Nephron (organoid): ENCODE data around the gene WDPCP.
"Not testable (repeated sequence)": the region's sequence is repeated elsewhere in the genome, so short reads cannot be mapped to it uniquely, and the experiment has no call there.

Experiments used
- H3K27ac Mint-ChIP-seq, 3 experiments: 2 replicates each; pipeline ENCODE4 v1.8.0; 2020; ENCODE audit warnings: mixed read lengths in 3 of 3, mild to moderate bottlenecking in 2 of 3, moderate library complexity in 1 of 3
- H3K27me3 Mint-ChIP-seq: 2 replicates; pipeline ENCODE4 v1.8.0; 2021; ENCODE audit warnings: low read depth, mild to moderate bottlenecking, moderate library complexity, mixed read lengths
- H3K36me3 Mint-ChIP-seq: 2 replicates; pipeline ENCODE4 v1.8.0; 2020; ENCODE audit warnings: low read depth, mixed read lengths
- H3K4me1 Mint-ChIP-seq: 2 replicates; pipeline ENCODE4 v1.8.0; 2020; ENCODE audit warnings: mixed read lengths
- H3K4me3 Mint-ChIP-seq, 3 experiments: 2 replicates each; pipeline ENCODE4 v1.8.0; 2020; ENCODE audit warnings: mild to moderate bottlenecking in 3 of 3, mixed read lengths in 3 of 3, moderate library complexity in 2 of 3
- H3K9me3 Mint-ChIP-seq: 2 replicates; pipeline ENCODE4 v1.8.0; 2020; ENCODE audit warnings: mixed read lengths
- TF ChIP-seq, protein P1 (sequence below), 3 experiments: fragments of 200-600 bp; sonication (generic); IDR thresholded peaks; one replicate each; pipeline ENCODE4 v1.5.0; 2021; ENCODE audit warnings: antibody characterized with exemption in 3 of 3; ENCODE audit not compliant: unreplicated experiment in 3 of 3

Gene WDPCP, protein sequence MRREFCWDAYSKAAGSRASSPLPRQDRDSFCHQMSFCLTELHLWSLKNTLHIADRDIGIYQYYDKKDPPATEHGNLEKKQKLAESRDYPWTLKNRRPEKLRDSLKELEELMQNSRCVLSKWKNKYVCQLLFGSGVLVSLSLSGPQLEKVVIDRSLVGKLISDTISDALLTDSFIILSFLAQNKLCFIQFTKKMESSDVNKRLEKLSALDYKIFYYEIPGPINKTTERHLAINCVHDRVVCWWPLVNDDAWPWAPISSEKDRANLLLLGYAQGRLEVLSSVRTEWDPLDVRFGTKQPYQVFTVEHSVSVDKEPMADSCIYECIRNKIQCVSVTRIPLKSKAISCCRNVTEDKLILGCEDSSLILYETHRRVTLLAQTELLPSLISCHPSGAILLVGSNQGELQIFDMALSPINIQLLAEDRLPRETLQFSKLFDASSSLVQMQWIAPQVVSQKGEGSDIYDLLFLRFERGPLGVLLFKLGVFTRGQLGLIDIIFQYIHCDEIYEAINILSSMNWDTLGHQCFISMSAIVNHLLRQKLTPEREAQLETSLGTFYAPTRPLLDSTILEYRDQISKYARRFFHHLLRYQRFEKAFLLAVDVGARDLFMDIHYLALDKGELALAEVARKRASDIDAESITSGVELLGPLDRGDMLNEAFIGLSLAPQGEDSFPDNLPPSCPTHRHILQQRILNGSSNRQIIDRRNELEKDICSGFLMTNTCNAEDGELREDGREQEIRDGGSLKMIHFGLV

DNA sequence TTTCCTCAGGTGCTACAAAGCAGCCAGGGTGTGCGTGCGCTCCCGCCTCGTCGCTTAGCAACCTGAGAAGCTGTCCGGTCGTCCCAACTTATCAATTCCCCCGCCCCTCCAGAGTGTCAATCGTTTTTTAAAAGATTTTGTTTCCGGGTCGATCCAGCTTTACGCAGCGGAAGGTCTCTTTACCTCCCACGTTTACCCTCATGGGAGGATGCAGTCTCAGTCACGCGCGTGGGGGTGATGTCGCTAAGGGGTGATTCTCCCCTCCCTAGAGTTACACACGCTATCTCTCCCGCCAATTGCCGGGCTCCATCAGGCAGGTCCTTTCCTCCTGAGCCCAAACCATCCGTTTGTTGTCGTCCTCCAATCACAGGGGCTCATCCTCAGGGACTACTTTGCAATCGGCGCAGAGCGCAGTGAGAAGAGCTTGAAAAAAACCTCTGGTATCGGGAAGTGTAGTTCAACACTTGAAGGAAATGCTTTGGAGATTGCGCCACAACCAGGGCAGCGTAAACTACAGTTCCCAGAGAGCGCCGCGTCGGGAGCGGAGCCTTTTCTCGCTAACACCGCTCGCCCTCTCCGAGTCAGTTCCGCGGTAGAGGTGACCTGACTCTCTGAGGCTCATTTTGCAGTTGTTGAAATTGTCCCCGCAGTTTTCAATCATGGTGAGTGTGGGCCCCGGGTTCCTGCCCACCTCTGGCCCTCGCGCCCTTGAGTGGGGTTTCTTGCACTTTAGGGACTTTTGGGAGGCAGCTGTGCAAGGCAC is at the start of gene WDPCP, which contains the start of gene MDH1:
WDPCP (minus strand) TSS at position 93 of the 763 bp plus-strand sequence. CDS start 206 bp downstream, outside the sequence.
MDH1 (plus strand) TSS at position 579 of the 763 bp plus-strand sequence; CDS start at position 660, 81 bp downstream.
- peak within 1 kb of the TSS; percentile 92 to 96 (median 92) for H3K4me3 Mint-ChIP-seq
- peaks cover 38% of the 10 kb centered on the region for H3K4me1 Mint-ChIP-seq
- peak within 1 kb of the TSS; percentile 90 to 97 (median 97) for H3K27ac Mint-ChIP-seq
- TF ChIP-seq, protein P1, sequence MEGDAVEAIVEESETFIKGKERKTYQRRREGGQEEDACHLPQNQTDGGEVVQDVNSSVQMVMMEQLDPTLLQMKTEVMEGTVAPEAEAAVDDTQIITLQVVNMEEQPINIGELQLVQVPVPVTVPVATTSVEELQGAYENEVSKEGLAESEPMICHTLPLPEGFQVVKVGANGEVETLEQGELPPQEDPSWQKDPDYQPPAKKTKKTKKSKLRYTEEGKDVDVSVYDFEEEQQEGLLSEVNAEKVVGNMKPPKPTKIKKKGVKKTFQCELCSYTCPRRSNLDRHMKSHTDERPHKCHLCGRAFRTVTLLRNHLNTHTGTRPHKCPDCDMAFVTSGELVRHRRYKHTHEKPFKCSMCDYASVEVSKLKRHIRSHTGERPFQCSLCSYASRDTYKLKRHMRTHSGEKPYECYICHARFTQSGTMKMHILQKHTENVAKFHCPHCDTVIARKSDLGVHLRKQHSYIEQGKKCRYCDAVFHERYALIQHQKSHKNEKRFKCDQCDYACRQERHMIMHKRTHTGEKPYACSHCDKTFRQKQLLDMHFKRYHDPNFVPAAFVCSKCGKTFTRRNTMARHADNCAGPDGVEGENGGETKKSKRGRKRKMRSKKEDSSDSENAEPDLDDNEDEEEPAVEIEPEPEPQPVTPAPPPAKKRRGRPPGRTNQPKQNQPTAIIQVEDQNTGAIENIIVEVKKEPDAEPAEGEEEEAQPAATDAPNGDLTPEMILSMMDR (IDR thresholded peaks at IDR 0.05; ENCODE audit: unreplicated experiment in 3 of 3), result no peak
- H3K9me3 Mint-ChIP-seq, result no peaks in the 10 kb centered on the region
- peaks cover 3% of the 10 kb centered on the region for H3K36me3 Mint-ChIP-seq
- H3K27me3 Mint-ChIP-seq, result no peaks in the 10 kb centered on the region

DNA sequence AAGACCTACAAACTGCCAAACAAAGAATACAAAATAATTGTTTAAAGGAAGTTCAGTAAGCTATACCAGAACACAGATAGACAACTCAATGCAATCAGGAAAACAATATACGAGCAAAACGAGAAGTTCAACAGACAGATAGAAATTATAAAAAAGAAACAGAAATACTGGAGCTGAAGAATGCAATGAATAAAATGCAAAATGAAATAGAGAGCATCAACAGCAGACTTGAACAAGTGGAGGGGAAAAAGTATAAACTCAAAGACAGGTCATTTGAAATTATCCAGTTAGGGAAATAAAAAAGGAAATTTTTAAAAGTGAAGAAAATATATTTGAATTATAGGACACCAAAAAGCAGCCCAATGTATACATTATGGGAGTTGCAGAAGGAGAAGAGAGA is 44.1 kb upstream of the WDPCP start:
- Mint-ChIP-seq H3K4me3 (no peak overlapping the region), H3K9me3 (peaks cover 40% of the 10 kb centered on the region), H3K36me3 (no peaks in the 10 kb centered on the region), H3K4me1 (no peaks in the 10 kb centered on the region), H3K27ac (no peak overlapping the region), H3K27me3 (no peaks in the 10 kb centered on the region)
- TF ChIP-seq, protein P1 (IDR thresholded peaks at IDR 0.05; ENCODE audit: unreplicated experiment in 3 of 3), result no peak

DNA sequence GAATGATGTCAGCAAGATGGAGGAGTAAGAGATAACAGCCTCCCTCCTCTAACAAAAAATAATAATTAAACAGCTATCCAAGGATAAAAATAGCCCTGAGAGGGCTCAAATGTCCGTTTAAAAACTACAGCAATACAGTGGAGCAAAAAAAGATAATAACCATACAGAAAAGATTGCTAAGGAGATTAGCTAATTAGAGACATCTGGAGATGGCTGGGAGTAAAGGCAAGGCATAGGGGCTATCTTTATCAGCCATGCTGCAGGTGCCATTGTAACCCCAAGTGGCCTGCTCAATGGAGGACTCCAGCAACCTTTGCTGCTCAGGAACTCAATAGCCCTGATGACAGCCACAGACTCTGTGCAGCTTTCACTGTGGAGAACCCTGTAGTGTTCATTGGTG is 43.2 kb upstream of the WDPCP start:
- TF ChIP-seq, protein P1 (IDR thresholded peaks at IDR 0.05; ENCODE audit: unreplicated experiment in 3 of 3), result no peak
- H3K27ac Mint-ChIP-seq, result no peak overlapping the region
- no peaks in the 10 kb centered on the region for H3K4me1 Mint-ChIP-seq
- no peaks in the 10 kb centered on the region for H3K36me3 Mint-ChIP-seq
- no peaks in the 10 kb centered on the region for H3K27me3 Mint-ChIP-seq
- peaks cover 39% of the 10 kb centered on the region for H3K9me3 Mint-ChIP-seq
- H3K4me3 Mint-ChIP-seq, result no peak overlapping the region

DNA sequence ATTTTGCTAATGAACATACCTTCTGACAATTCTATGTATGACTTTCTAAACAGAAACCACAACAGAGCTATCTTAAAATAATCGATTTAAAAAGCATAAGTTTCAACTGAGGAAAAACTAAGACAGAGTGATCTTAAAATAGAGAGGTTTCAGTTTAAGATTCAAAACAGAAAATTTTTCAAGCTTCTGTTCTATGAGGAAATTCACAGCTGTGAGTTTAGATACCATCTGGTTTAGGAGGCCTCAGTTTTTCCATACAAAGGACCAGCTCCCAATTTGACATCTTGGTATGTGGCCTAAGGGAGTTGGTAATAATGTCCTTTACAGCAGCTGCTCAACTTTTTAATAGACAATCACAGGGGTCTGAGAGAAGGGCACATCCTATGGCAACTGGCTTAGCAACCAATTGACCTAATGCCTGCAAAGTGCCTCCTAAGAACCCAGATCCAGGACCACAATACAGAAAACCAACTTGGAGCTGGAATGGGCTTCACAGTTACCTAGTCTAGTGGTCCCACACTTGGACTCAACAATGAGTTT is 40.2 kb upstream of the WDPCP start:
- TF ChIP-seq, protein P1 (IDR thresholded peaks at IDR 0.05; ENCODE audit: unreplicated experiment in 3 of 3), result no peak
- H3K9me3 Mint-ChIP-seq, result peaks cover 30% of the 10 kb centered on the region
- no peaks in the 10 kb centered on the region for H3K27me3 Mint-ChIP-seq
- no peaks in the 10 kb centered on the region for H3K36me3 Mint-ChIP-seq
- H3K4me1 Mint-ChIP-seq, result no peaks in the 10 kb centered on the region
- H3K27ac Mint-ChIP-seq, result no peak overlapping the region
- H3K4me3 Mint-ChIP-seq, result no peak overlapping the region

DNA sequence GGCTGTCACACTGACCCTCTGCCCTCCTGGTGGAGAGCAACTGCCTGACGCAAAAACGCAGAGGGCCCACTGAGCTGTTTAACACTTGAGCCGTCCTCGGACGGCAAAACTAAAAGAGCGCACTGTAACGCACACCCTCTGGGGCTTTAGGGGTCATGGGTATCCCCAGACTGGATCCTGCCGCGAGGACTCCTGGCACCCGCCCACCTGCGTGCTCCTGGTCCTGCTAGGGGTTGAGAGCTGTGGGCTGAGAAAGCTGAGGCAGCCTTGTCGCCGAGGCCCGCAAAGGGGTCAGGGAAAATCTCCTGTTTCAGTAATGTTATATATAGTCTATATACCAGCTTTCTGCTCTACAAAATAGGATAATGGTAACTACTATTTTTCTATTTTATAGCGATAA is 39.6 kb upstream of the WDPCP start:
- Mint-ChIP-seq H3K4me1 (no peaks in the 10 kb centered on the region), H3K36me3 (no peaks in the 10 kb centered on the region), H3K27me3 (no peaks in the 10 kb centered on the region), H3K27ac (no peak overlapping the region), H3K4me3 (no peak overlapping the region), H3K9me3 (peaks cover 26% of the 10 kb centered on the region)
- TF ChIP-seq, protein P1 (IDR thresholded peaks at IDR 0.05; ENCODE audit: unreplicated experiment in 3 of 3), result no peak

DNA sequence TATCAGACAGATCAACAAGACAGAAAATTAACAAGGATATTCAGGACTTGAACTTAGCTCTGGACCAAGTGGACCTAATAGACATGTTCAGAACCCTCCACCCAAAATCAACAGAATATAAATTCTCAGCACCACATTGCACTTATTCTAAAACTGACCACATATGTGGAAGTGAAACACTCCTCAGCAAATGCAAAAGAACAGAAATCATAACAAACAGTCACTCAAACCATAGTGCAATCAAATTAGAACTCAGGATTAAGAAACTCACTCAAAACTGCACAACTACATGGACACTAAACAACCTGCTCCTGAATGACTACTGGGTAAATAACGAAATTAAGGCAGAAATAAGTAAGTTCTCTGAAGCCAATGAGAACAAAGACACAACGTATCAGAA is 35.5 kb upstream of the WDPCP start:
- peaks cover 14% of the 10 kb centered on the region for H3K9me3 Mint-ChIP-seq
- H3K4me3 Mint-ChIP-seq, H3K27ac Mint-ChIP-seq, H3K4me1 Mint-ChIP-seq, H3K27me3 Mint-ChIP-seq, H3K36me3 Mint-ChIP-seq: not testable (repeated sequence)
